Loucy (cell line): ENCODE measurements around the gene SLC16A9.

Experiments used
- H2AFZ ChIP-seq: fragments of 200-600 bp; sonication (generic); 2 replicates; pipeline ENCODE4 v1.6.0; 2016; ENCODE audit warnings: antibody characterized with exemption, mild to moderate bottlenecking, low read length, moderate library complexity
- H3F3A ChIP-seq: fragments of 200-600 bp; 2 replicates; pipeline ENCODE4 v1.6.0; 2016; ENCODE audit warnings: antibody characterized with exemption, low read depth, mild to moderate bottlenecking
- H3K27me3 ChIP-seq: fragments of 200-600 bp; sonication (generic); 2 replicates; pipeline ENCODE4 v1.6.1; 2014; ENCODE audit warnings: low read length, mild to moderate bottlenecking; ENCODE audit not compliant: insufficient read depth, poor library complexity, severe bottlenecking
- H3K36me3 ChIP-seq: fragments of 200-600 bp; sonication (generic); 2 replicates; pipeline ENCODE4 v1.6.1; 2016; ENCODE audit warnings: low read length; ENCODE audit not compliant: insufficient read depth
- H3K4me1 ChIP-seq: fragments of 200-600 bp; sonication (generic); 2 replicates; pipeline ENCODE4 v1.5.1; 2014; ENCODE audit warnings: low read length, mild to moderate bottlenecking; ENCODE audit not compliant: insufficient read depth, poor library complexity, severe bottlenecking
- H3K4me2 ChIP-seq: fragments of 200-600 bp; sonication (generic); 2 replicates; pipeline ENCODE4 v1.6.0; 2014; ENCODE audit warnings: antibody characterized with exemption, low read length, low read depth, mild to moderate bottlenecking; ENCODE audit not compliant: poor library complexity, severe bottlenecking
- H3K4me3 ChIP-seq: fragments of 200-600 bp; sonication (generic); 2 replicates; pipeline ENCODE4 v1.5.1; 2014; ENCODE audit warnings: low read length, mild to moderate bottlenecking, mixed read lengths; ENCODE audit not compliant: poor library complexity, severe bottlenecking
- H3K79me2 ChIP-seq: fragments of 200-600 bp; sonication (generic); 2 replicates; pipeline ENCODE4 v1.6.1; 2014; ENCODE audit warnings: low read length; ENCODE audit not compliant: insufficient read depth
- H3K9ac ChIP-seq: fragments of 200-600 bp; sonication (generic); 2 replicates; pipeline ENCODE4 v1.6.0; 2014; ENCODE audit warnings: mild to moderate bottlenecking, low read depth, low read length, moderate library complexity; ENCODE audit not compliant: poor library complexity, severe bottlenecking
- H3K9me2 ChIP-seq: fragments of 200-600 bp; sonication (generic); replicated peaks from 2 replicates; pipeline ENCODE4 v1.6.1; 2016; ENCODE audit warnings: low read depth, low read length, mixed read lengths
- H3K9me3 ChIP-seq: fragments of 200-600 bp; sonication (generic); 2 replicates; pipeline ENCODE4 v1.6.1; 2014; ENCODE audit warnings: mild to moderate bottlenecking, antibody characterized with exemption, low read length, low read depth; ENCODE audit not compliant: insufficient read depth
- H4K20me1 ChIP-seq: fragments of 200-600 bp; sonication (generic); 2 replicates; pipeline ENCODE4 v1.6.0; 2014; ENCODE audit warnings: antibody characterized with exemption, low read length, mild to moderate bottlenecking; ENCODE audit not compliant: insufficient read depth, poor library complexity, severe bottlenecking
- EZH2phosphoT487 ChIP-seq: fragments of 200-600 bp; IDR thresholded peaks from 2 replicates; pipeline ENCODE4 v1.6.1; 2018; ENCODE audit warnings: antibody characterized with exemption, mild to moderate bottlenecking, moderate library complexity, borderline replicate concordance
- TF ChIP-seq, protein P1 (sequence below): fragments of 200-600 bp; sonication (generic); conservative IDR thresholded peaks from 2 replicates; pipeline ENCODE4 v1.5.1; 2014; ENCODE audit warnings: mild to moderate bottlenecking, antibody characterized with exemption, low read length

SLC16A9 gene

DNA sequence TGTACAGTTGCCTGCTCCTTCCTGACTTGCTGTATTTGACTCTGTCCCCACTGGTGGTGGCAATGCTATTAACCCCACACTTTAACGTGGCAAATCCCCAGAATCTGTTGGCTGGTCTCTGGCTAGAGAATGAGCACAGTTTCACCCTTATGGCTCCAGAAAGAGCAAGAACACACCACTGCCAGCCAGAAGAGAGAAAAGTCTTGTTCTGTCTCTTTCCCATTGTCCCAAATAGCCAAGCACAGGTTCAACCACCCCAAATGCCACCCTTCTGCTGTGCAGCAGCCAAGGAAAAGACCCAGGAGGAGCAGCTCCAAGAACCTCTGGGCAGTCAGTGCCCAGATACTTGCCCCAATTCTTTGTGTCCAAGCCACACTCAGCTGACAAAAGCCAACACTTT lies 11.3 kb downstream of the SLC16A9 start:
- no peak for TF ChIP-seq EZH2phosphoT487
- TF ChIP-seq, protein P1, sequence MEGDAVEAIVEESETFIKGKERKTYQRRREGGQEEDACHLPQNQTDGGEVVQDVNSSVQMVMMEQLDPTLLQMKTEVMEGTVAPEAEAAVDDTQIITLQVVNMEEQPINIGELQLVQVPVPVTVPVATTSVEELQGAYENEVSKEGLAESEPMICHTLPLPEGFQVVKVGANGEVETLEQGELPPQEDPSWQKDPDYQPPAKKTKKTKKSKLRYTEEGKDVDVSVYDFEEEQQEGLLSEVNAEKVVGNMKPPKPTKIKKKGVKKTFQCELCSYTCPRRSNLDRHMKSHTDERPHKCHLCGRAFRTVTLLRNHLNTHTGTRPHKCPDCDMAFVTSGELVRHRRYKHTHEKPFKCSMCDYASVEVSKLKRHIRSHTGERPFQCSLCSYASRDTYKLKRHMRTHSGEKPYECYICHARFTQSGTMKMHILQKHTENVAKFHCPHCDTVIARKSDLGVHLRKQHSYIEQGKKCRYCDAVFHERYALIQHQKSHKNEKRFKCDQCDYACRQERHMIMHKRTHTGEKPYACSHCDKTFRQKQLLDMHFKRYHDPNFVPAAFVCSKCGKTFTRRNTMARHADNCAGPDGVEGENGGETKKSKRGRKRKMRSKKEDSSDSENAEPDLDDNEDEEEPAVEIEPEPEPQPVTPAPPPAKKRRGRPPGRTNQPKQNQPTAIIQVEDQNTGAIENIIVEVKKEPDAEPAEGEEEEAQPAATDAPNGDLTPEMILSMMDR, result no peak

DNA sequence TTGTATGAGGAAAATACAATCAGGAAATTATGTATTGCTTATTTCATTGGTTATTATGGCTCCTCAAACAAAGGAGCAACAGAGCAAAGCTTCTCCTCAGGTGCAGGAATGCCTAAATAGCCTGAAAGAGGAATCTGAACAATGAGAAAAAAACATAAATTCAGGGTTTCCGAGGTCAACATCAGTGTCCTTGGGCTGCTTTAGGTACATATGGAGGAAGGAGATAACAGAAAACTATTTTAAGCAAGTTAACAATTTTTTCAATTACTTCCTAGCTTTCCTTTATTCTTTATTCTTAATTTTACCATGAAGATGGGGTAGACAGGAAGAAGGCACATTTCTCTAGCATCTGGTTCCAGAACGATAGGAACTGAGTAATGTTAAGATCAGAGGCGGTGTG lies 14.0 kb downstream of the SLC16A9 start:
- Histone ChIP-seq H3K79me2 (no peaks in the 10 kb centered on the region), H4K20me1 (no peaks in the 10 kb centered on the region), H3K27me3 (no peaks in the 10 kb centered on the region), H3K4me1 (peaks cover 4% of the 10 kb centered on the region), H2AFZ (no peak overlapping the region), H3K36me3 (no peaks in the 10 kb centered on the region), H3K9me2 (no peaks in the 10 kb centered on the region), H3K4me3 (no peak overlapping the region), H3K4me2 (no peak overlapping the region), H3F3A (no peaks in the 10 kb centered on the region), H3K9me3 (no peaks in the 10 kb centered on the region), H3K9ac (no peak overlapping the region)
- TF ChIP-seq, protein P1, result no peak
- no peak for TF ChIP-seq EZH2phosphoT487

More for the DNA sequence above, 11.3 kb downstream of the SLC16A9 start:
- Histone ChIP-seq H3K4me1 (peaks cover 4% of the 10 kb centered on the region), H3K4me2 (no peak overlapping the region), H3F3A (no peaks in the 10 kb centered on the region), H4K20me1 (no peaks in the 10 kb centered on the region), H3K9ac (no peak overlapping the region), H3K36me3 (no peaks in the 10 kb centered on the region), H3K27me3 (no peaks in the 10 kb centered on the region), H3K4me3 (no peak overlapping the region), H3K9me2 (no peaks in the 10 kb centered on the region), H2AFZ (no peak overlapping the region), H3K9me3 (no peaks in the 10 kb centered on the region), H3K79me2 (no peaks in the 10 kb centered on the region)

DNA sequence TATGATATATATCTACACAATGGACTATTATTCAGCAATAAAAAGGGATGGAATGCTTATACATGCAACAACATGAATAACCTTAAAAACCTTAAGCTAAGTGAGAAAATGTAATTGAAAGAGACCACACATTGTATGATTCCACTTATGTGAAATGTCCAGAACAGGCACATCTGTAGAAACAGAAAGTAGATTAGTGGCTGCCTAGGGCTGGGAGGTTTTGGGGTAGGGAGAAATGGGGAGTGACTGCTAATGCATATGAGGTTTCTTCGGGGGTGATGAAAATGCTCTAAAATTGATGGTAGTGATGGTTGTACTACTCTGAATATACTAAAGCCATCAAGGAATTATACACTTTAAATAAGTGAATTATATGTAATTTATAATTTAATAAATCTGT lies 14.7 kb downstream of the SLC16A9 start:
- no peaks in the 10 kb centered on the region for H3F3A ChIP-seq
- H3K4me3 ChIP-seq, result no peak overlapping the region
- H3K79me2 ChIP-seq, result no peaks in the 10 kb centered on the region
- H2AFZ ChIP-seq, result no peak overlapping the region
- no peaks in the 10 kb centered on the region for H3K9me2 ChIP-seq
- no peak overlapping the region for H3K9ac ChIP-seq
- H3K27me3 ChIP-seq, result no peaks in the 10 kb centered on the region
- H3K36me3 ChIP-seq, result no peaks in the 10 kb centered on the region
- H3K9me3 ChIP-seq, result no peaks in the 10 kb centered on the region
- no peaks in the 10 kb centered on the region for H3K4me1 ChIP-seq
- H3K4me2 ChIP-seq, result no peak overlapping the region
- H4K20me1 ChIP-seq, result no peaks in the 10 kb centered on the region
- TF ChIP-seq, protein P1, result no peak
- TF ChIP-seq EZH2phosphoT487, result no peak
